NCI-H446 treated with DMSO at 0.1 percent for 48 hours (cell line): Measurements from ENCODE around the gene RABL6.
A peak's percentile ranks its signal among the peaks of the same experiment; 100 is the strongest.
"Not testable (repeated sequence)": the region's sequence is repeated elsewhere in the genome, so short reads cannot be mapped to it uniquely, and the experiment has no call there.

Experiments
- DNase-seq: peaks from one replicate; lab custom pipeline; 2025; lab: John Stamatoyannopoulos, UW

The RABL6 gene

GRCh38 chr9:136882109-136882946, 74.6 kb downstream of the RABL6 start:
- no peak for DNase-seq

GRCh38 chr9:136882947-136883283, 75.2 kb downstream of the RABL6 start:
- DNase-seq, result not testable (repeated sequence)

- DNase-seq, result not testable (repeated sequence)
Observed at GRCh38 chr9:136883670-136884069, 75.9 kb downstream of the RABL6 start.

GRCh38 chr9:136885950-136886578, 78.3 kb downstream of the RABL6 start, which contains the start of gene TRAF2:
Gene TRAF2 (plus strand): TSS chr9:136886516. CDS start chr9:136898741, 12,225 bp downstream.
- DNase-seq, result peak; percentile 89

- no peak for DNase-seq
Observed at GRCh38 chr9:136886610-136887597, 79.2 kb downstream of the RABL6 start.

- DNase-seq, result no peak
Observed at GRCh38 chr9:136888454-136888853, 80.7 kb downstream of the RABL6 start.

- no peak for DNase-seq
Observed at GRCh38 chr9:136889858-136890257, 82.1 kb downstream of the RABL6 start.

GRCh38 chr9:136890661-136891060, 82.9 kb downstream of the RABL6 start:
- DNase-seq, result no peak
